Measurements from ENCODE around the gene PC.
A peak's percentile ranks its signal among the peaks of the same experiment; 100 is the strongest.

Gene PC

GRCh38 chr11:66970807-66971442, 12.7 kb upstream of the PC start:
- no peak for TF ChIP-seq CTCF (IDR thresholded peaks at IDR 0.05; ENCODE audit: insufficient read depth, low read depth, low read length, missing control alignments)
- no peak overlapping the region for H3K4me3 ChIP-seq (ENCODE audit: low read length)
- peak; percentile 99 for DNase-seq (ENCODE audit: low read depth)

- H3K4me3 ChIP-seq (ENCODE audit: low read length): no peak overlapping the region
- TF ChIP-seq CTCF (IDR thresholded peaks at IDR 0.05; ENCODE audit: insufficient read depth, low read depth, low read length, missing control alignments): no peak
- DNase-seq (ENCODE audit: low read depth): peak; percentile 72
Observed at GRCh38 chr11:66970371-66970806, 12.2 kb upstream of the PC start.

- no peak for TF ChIP-seq CTCF (IDR thresholded peaks at IDR 0.05; ENCODE audit: insufficient read depth, low read depth, low read length, missing control alignments)
- no peak overlapping the region for H3K4me3 ChIP-seq (ENCODE audit: low read length)
- DNase-seq (ENCODE audit: low read depth): no peak
Observed at GRCh38 chr11:66969584-66970225, 11.5 kb upstream of the PC start.

- DNase-seq (ENCODE audit: low read depth): peak; percentile 95
- TF ChIP-seq CTCF (IDR thresholded peaks at IDR 0.05; ENCODE audit: insufficient read depth, low read depth, low read length, missing control alignments): no peak
- H3K4me3 ChIP-seq (ENCODE audit: low read length): no peak overlapping the region
Observed at GRCh38 chr11:66967670-66968425, 9.7 kb upstream of the PC start.

GRCh38 chr11:66966351-66966750, 8.2 kb upstream of the PC start:
- DNase-seq (ENCODE audit: low read depth): no peak
- no peak overlapping the region for H3K4me3 ChIP-seq (ENCODE audit: low read length)
- TF ChIP-seq CTCF (IDR thresholded peaks at IDR 0.05; ENCODE audit: insufficient read depth, low read depth, low read length, missing control alignments): no peak

- no peak for DNase-seq (ENCODE audit: low read depth)
- no peak for TF ChIP-seq CTCF (IDR thresholded peaks at IDR 0.05; ENCODE audit: insufficient read depth, low read depth, low read length, missing control alignments)
- H3K4me3 ChIP-seq (ENCODE audit: low read length): no peak overlapping the region
Observed at GRCh38 chr11:66964495-66964894, 6.3 kb upstream of the PC start.

All from epithelial cell of esophagus (primary cell).